Measurements from ENCODE around the gene SDK2.
A peak's percentile ranks its signal among the peaks of the same experiment; 100 is the strongest.

Gene SDK2

GRCh38 chr17:73410586-73411312 lies 233.5 kb downstream of the SDK2 start:
- DNase-seq, result no peak

- DNase-seq, result peak; percentile 67
Observed at GRCh38 chr17:73404246-73404645, 240.0 kb downstream of the SDK2 start.

DNA sequence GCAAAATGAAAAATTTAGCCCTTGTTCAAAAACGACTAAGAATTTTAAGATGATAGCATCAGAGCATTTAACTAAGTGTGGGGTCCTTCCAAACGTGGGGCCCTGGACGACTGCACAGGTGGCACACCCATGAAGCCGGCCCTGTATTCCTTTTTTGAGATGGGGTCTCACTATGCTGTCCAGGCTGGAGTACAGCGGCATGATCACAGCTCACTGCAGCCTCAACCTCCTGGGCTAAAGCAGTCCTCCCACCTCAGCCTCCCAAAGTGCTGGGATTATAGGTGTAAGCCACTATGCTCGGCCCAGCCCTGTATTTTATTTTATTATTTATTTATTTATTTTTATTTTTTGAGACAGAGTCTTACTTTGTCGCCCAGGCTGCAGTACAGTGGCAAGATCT lies 241.8 kb downstream of the SDK2 start:
- no peak for DNase-seq

GRCh38 chr17:73401911-73402310 lies 242.3 kb downstream of the SDK2 start:
- no peak for DNase-seq

- DNase-seq, result no peak
Observed at GRCh38 chr17:73400915-73401545, 243.2 kb downstream of the SDK2 start.

DNA sequence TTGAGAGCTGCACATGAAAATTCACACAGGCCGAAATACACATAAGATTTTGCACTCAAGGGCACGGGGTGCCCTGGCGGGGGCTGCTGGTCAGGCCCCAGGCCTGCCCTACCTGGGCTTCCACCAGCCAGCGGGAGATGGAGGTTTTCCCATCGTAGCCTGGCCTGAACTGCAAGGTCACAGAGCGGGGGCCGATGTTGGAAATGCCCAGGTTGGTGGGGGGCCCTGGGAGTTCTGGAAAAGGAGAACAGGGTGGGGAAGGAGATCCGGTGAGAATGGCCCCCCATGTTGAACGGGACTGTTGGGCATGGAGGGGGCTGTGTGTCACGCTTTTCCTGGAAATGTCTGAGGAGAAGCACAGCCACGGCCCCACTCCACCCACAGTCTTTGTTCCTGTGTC lies 245.2 kb downstream of the SDK2 start:
- DNase-seq, result no peak

GRCh38 chr17:73397856-73398540 lies 246.2 kb downstream of the SDK2 start:
- DNase-seq, result no peak

GRCh38 chr17:73397278-73397826 lies 246.9 kb downstream of the SDK2 start:
- DNase-seq, result no peak

GRCh38 chr17:73396431-73397277 lies 247.6 kb downstream of the SDK2 start:
- no peak for DNase-seq

DNA sequence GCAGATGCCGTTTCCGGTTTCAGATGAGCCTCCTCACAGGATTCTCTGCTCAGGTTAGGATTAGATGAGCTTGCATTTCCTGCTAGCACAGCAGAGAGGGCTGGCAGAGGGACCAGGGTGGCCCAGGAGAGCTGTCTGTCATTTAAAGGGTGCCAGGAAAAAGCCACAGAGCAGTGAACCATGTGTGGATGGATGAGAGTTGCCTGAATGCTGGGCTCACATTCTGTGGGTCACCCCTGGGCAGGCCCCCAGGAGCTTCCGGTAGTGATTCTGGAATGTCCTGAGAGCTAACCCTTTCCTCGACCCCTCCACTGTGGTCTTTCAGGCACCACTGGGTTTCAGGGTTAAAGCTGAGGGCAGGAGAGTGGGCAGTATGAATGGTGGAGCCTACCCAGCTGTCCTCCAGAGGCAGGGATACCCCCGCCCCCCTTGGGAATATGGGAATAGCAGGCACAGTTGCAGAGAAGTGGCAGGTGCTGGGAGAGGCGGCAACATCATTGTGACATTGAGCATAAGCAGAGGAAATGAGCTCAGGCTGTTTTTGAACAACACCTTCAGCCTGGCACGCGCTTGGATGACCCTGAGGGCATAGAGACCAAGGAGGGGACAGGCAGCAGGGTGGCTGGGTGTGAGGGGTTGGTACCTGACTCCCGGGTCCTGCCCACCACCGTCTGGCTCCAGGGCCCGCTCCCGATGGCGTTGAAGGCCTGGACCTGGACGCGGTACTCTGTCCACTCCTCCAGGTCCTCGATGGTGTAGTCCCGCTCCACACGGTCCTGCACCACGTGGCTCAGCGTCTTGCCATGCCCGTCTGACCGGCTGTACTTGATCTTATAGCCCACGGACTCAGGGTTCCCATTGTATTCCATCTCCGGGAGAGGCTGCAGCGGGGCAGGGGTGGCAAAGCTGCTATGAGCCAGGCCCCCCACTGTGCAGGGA lies 249.5 kb downstream of the SDK2 start:
- peak; percentile 75 for DNase-seq

DNA sequence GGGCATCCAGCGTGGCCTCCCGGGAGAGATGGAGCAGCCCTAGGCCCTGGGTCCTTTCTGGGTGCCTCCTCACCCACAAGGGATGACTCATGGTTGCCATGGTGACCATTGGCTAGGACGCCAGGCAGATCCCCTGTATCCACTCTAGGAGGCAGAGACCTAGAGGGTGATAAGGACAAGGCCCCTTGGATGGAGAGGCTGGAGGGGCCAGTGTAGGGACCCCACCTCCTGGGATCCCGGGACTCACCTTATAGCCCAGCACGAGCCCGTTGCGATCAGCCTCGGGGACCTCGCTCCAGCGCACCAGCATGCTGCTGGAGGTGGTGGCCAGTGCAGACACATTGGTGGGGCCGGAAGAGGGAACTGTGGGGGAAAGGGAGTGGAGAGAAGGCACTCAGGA lies 250.3 kb downstream of the SDK2 start:
- peak; percentile 34 for DNase-seq

DNA sequence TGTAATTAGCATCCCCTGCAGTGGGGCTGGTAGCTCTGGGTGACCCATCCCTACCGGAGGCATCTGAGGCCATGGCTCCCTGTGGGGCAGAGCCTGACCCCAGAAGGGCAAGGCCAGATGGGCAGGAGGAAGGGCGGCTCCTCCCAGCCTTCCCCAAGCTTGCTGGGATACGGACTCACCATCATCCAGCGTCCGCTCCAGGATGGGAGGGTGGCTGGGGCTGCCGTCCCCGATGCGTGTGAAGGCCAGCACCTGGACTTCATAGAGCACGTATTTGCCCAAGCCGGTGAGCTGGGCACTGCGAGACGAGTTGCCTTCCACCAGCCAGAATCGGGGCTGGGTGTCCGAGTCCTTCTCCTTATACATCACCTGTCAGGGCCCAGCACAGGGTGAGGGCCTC lies 250.9 kb downstream of the SDK2 start:
- no peak for DNase-seq

DNA sequence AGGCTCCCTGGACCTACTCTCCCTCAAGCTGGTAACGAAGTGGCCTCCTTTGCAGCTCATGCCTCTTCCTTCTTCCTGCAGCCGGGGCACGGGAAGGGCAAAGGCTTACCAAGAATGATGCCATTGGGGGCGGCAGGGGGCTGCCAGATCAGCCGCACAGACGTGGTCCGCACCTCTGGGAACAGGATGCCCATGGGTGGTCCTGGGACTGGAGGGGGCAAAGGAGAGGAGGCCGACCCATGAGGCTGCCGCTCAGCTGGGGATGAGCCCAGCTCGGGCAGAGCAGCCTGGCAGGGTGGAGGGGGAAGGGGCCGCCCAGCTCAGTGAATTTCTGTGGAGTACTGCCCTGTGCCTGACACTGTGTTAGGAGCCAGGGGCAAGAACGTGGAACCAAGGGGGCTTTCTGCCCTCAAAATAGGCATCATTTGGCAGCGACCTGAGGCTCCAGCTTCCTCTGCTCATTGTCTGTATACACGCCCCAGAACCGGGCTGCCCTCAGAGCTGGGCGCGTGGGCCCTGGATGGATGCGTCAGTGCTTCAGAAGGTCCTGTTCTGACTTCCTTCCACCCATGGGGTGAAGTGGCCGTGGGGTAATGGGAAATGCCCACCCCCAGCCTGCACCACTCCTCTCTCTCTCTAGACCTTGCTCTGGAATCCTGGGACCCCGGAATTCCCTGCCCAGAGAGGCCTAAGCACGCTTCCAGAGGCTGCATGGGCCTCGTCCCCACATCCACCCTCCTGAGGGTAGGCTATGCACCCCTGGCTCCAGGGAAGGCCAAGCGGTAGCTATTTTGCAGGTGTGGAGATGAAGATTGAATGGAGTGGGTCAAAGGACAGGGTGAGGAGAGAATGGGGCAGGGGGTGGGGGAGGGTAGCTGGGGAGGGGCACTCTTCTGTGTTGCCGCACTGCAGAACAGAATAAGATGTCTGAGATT lies 252.6 kb downstream of the SDK2 start:
- no peak for DNase-seq

- no peak for DNase-seq
Observed at GRCh38 chr17:73390851-73391250, 253.4 kb downstream of the SDK2 start.

- DNase-seq, result no peak
Observed at GRCh38 chr17:73390221-73390620, 254.0 kb downstream of the SDK2 start.

- DNase-seq, result no peak
Observed at GRCh38 chr17:73389411-73389810, 254.8 kb downstream of the SDK2 start.

GRCh38 chr17:73388578-73388905 lies 255.7 kb downstream of the SDK2 start:
- no peak for DNase-seq

GRCh38 chr17:73387746-73388577 lies 256.3 kb downstream of the SDK2 start:
- no peak for DNase-seq

DNA sequence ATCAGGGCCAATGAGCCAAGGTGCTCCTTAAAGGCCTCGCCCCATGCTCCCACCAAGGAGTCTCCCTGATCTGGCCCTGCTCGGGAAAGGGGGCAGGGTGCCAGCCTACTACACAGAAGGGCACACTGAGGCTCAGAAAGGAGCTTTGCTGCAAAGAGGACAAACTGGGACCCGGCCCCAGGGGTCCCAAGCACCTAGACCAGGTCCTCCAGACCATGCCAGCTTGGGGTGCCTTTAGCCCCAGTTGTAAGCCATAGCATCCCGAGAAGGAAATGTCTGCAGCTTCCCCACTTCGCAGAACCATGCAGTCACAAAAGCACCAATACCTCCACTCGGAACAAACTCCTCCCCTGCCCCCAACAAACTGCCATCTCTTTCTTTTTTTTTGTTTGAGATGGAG lies 257.7 kb downstream of the SDK2 start:
- DNase-seq, result no peak

DNA sequence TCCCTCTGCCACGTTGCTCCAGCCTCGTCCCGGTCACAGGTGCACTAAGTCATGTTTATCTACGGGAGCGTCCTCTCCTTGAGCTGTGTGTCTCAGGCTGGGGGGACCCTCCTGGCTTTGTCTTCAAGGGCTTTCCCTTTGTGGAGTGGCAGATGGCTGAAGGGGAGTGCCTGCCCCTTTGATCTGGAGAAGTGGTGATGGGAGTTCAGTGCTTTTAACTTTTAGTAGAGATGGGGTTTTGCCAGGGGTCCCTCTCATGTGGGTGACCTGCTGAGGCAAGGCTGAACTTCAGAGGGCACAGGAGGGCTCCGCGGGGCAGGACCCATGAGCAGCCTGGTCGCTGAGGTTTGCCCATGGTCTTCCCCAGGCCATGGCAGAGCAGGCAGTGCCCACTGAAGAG lies 259.3 kb downstream of the SDK2 start:
- DNase-seq, result no peak

Data from DMS153 (cell line).